Colon (tissue), 2 donors: ENCODE results near the gene LMBR1L.
"Not testable (repeated sequence)": the region's sequence is repeated elsewhere in the genome, so short reads cannot be mapped to it uniquely, and the experiment has no call there.

ENCODE experiments used
- FAIRE-seq: peaks from 2 replicates; lab custom pipeline; 2012; peaks lifted over from hg19 to GRCh38; lab: Jason Lieb, UNC
- donor health status: control.
- donor health status: control.

LMBR1L gene, protein sequence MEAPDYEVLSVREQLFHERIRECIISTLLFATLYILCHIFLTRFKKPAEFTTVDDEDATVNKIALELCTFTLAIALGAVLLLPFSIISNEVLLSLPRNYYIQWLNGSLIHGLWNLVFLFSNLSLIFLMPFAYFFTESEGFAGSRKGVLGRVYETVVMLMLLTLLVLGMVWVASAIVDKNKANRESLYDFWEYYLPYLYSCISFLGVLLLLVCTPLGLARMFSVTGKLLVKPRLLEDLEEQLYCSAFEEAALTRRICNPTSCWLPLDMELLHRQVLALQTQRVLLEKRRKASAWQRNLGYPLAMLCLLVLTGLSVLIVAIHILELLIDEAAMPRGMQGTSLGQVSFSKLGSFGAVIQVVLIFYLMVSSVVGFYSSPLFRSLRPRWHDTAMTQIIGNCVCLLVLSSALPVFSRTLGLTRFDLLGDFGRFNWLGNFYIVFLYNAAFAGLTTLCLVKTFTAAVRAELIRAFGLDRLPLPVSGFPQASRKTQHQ

DNA sequence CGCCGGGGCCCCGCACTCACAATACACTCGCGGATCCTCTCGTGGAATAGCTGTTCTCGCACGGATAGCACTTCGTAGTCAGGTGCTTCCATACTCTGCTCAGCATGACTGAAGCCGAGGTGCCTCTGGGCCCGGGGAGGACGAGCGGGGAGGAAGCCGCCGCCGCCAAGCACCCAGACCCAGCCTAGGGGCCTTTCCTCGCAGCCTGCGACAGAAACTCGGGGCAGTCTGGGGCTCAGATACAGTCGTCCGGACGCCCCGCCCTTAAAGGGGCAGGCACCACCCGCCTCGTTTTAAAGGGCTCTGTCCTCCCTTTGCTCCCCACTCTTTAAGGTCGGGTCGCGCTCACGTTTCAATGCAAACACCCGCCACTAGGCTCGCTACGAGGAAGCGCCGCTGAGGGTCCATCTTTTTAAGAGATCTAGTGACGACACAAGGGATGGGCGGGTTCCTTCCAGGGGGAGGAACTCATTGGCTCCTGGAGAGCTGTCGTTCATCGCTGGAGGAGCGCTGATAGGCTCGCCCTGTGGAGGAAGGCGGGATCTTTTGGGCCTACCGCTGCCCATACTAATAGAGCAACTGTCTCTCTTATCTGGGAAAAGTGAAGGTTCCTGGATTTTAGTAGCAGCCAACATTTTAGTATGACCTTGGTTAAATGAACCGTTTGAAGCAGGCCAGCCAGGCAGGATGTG, at the start of gene LMBR1L:
TSS of gene LMBR1L (minus strand) at position 384 of the 692 bp plus-strand sequence. CDS start at position 92, 292 bp downstream.
- FAIRE-seq = peak; percentile 45

DNA sequence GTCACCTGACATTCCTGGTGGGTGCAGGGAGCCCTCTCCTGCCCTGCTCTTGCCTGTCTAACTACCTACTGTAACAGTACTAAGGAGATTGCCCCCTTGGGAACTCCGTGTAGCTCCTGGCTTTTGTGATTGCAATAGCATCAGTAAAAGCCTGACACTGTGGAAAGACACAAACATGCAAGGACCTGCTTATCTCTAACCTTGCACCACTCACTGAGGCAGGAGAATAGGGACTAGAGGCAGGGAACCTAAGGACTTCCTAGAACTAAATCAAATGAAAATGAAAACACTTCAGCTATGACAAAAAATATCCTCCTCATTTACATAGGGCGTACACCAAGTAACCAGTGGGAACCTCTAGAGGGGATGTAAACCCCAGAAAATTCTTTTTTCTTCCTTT, 49.8 kb upstream of the LMBR1L start:
- FAIRE-seq = no peak

- no peak for FAIRE-seq
Measured at GRCh38 chr12:49154221-49154620, 43.6 kb upstream of the LMBR1L start.

- FAIRE-seq = no peak
Measured at GRCh38 chr12:49147384-49147783, 36.7 kb upstream of the LMBR1L start.

- no peak for FAIRE-seq
Measured at GRCh38 chr12:49146406-49146805, 35.8 kb upstream of the LMBR1L start.

DNA sequence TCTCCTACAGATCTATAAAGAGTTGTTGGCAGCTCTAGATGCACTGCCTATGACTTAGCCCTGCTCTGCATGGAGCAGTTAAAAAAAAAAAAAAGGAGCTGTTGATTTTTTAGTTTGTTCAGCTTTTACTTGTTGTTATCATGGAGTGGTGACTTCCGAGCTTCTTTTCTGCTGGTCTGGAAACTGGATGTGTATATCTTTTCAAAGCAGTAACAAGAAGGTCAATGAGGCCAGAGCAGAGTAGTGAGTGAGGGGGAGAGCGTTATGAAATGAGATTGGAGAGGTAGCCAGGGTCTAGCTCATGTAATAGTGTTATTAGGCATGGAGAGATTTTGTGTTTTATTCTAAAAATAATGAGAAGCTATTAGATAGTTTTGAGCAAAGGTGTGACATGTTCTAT, 33.7 kb upstream of the LMBR1L start:
- FAIRE-seq = no peak

DNA sequence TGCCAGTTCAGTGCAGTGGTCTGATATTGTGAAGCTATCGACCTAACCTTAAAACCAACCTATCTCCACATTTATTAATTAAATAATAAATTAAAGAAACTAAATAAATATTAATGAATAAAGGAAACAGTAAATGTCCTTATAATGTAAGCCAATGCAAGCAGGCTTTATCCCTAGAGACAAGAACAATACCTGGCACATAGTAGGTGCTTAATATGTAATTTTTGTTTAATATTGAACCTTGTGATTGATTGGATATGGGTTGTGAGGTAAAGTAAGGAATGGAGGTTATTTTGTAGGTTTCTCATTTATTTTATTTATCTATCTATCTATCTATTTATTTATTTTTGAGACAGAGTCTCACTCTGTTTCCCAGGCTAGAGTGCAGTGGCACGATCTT, 28.4 kb upstream of the LMBR1L start:
- FAIRE-seq = no peak

DNA sequence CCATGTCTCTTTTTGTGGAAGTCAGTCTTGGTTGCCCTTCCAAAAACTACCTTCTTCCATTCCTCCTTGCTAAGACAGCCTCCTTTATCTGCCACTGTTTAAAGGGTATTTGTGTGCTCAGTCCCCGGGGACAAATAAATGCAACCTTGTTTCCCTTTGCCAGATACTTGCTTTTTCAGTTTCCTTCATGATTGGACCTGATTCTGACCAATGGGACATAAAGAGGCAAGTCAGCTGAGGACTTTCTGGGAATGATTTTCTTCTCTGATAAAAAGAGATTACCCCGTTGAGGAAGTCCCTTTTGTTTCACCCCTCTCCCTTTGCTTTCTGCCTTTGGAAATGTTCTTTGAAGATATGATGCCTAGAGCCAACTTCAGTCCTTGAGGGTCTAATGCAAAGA, 27.9 kb upstream of the LMBR1L start:
- no peak for FAIRE-seq

- FAIRE-seq = no peak
Measured at GRCh38 chr12:49137476-49137875, 26.8 kb upstream of the LMBR1L start.

- not testable (repeated sequence) for FAIRE-seq
Measured at GRCh38 chr12:49136997-49137396, 26.4 kb upstream of the LMBR1L start.

DNA sequence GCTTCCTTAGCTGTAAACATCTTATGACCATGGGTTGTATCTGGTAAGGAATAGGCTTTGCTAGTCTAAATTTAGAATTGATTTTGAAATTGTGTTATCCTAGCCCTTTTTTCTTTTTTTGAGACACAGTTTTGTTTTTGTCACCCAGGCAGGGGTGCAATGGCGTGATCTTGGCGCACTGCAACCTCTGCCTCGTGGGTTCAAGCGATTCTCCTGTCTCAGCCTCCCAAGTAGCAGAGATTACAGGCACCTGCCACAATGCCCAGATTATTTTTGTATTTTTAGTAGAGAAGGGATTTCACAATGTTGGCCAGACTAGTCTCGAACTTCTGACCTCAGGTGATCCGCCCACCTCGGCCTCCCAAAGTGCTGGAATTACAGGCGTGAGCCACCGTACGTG, 22.9 kb upstream of the LMBR1L start:
- no peak for FAIRE-seq

DNA sequence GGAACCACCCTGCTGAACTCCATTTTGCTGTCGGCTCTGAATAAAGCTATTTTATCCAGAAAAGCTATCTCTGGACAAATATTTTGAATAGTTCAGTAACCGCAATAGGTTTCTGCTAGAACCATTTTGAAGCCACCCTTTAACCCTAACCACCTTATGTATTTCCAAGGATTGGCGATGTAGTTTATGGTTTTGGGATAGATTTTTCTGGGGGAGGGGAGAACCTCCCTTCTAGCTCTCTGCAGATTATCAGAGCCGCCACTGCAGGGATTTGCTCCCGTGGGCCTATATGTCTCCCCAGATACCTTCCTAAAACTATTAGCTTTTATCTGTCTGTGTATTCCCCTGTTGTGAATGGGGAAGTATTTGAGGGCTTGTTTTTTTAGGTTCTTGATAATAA, 22.4 kb upstream of the LMBR1L start:
- FAIRE-seq = no peak

GRCh38 chr12:49131894-49132461, 21.3 kb upstream of the LMBR1L start:
- no peak for FAIRE-seq

- no peak for FAIRE-seq
Measured at GRCh38 chr12:49131051-49131893, 20.6 kb upstream of the LMBR1L start, which contains the start of gene TUBA1B. Gene TUBA1B (minus strand): TSS chr12:49131395. CDS start chr12:49131300, 95 bp downstream.

- FAIRE-seq = no peak
Measured at GRCh38 chr12:49130151-49131050, 19.8 kb upstream of the LMBR1L start.

DNA sequence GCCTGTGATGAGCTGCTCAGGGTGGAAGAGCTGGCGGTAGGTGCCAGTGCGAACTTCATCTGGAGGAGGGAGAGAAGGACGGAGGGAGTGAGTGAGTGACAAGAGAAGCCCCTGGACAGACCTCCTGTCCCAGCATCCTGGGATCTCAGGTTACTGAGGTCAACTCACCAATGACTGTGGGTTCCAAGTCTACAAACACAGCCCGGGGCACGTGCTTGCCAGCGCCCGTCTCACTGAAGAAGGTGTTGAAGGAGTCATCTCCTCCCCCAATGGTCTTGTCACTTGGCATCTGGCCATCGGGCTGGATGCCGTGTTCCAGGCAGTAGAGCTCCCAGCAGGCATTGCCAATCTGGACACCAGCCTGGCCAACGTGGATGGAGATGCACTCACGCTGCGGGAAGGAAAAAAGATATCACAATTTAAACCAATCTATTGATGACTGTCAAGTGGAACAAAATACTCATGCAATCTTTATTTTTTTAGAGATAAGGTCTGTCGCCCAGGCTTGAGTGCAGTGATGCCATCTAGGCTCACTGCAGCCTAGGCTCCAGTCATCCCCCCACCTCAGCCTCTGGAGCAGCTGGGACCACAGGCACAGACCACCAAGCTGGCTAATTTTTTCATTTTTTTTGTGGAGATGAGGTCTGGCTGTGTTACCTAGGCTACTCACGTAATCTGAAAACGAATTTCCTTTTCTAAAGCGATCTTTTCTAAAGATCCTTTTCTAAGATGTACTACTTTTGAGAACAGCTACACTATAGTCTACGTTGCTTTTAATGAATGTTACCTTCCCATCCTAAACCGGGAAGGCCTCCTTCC, 18.9 kb upstream of the LMBR1L start:
- FAIRE-seq = no peak

DNA sequence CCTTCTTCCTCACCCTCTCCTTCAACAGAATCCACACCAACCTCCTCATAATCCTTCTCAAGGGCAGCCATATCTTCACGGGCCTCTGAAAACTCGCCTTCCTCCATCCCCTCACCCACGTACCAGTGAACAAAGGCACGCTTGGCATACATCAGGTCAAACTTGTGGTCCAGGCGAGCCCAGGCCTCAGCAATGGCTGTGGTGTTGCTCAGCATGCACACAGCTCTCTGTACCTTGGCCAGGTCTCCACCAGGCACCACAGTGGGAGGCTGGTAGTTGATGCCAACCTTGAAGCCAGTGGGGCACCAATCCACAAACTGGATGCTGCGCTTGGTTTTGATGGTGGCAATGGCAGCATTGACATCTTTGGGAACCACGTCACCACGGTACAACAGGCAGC, 17.3 kb upstream of the LMBR1L start:
- FAIRE-seq = not testable (repeated sequence)

- no peak for FAIRE-seq
Measured at GRCh38 chr12:49126852-49127763, 16.5 kb upstream of the LMBR1L start.
